Gastroesophageal sphincter (tissue), 4 donors: Measurements from ENCODE around the gene CAPN5. TPM values are rescaled to one million over a fixed set of nuclear protein-coding genes. Genes with fewer than 3 reads are reported as not detected.

Experiments used
- ATAC-seq: fragments of 150-250 bp; one replicate; pipeline ENCODE4 v1.9.1; 2016; ENCODE audit warnings: mild to moderate bottlenecking, moderate library complexity
- H3K27ac ChIP-seq, 4 donors: fragments of 200-600 bp; sonication (generic) in 3 of 4; 1 replicate in 3 of 4; 2 replicates in 1 of 4; pipeline ENCODE4 v1.5.1; 2016 to 2019
- H3K27me3 ChIP-seq: fragments of 200-600 bp; sonication (generic); one replicate; pipeline ENCODE4 v1.5.1; 2019
- H3K36me3 ChIP-seq, 2 donors: fragments of 200-600 bp; sonication (generic); one replicate each; pipeline ENCODE4 v1.5.1; 2019; ENCODE audit warnings: control low read depth in 1 of 2
- H3K4me1 ChIP-seq, 3 donors: fragments of 200-600 bp; sonication (generic); 1 replicate in 2 of 3; 2 replicates in 1 of 3; pipeline ENCODE4 v1.5.1; 2016 to 2019; ENCODE audit warnings: control low read depth in 2 of 3
- H3K4me3 ChIP-seq, 2 donors: fragments of 200-600 bp; sonication (generic); one replicate each; pipeline ENCODE4 v1.5.1; 2019; ENCODE audit warnings: mild to moderate bottlenecking in 1 of 2, moderate library complexity in 1 of 2
- H3K9me3 ChIP-seq, 3 donors: fragments of 200-600 bp; sonication (generic); one replicate each; pipeline ENCODE4 v1.5.1; 2017 to 2019; ENCODE audit warnings: control low read depth in 2 of 3
- CTCF ChIP-seq, 4 experiments: fragments of 200-600 bp in 2 of 4; fragments of 450-650 bp in 2 of 4; sonication (generic) in 1 of 4; IDR thresholded peaks; one replicate each; pipeline ENCODE4 v1.5.1; 2017 to 2019; ENCODE audit warnings: antibody characterized with exemption in 4 of 4, mild to moderate bottlenecking in 2 of 4, moderate library complexity in 2 of 4
- EP300 ChIP-seq: sonication (generic); formaldehyde crosslinking; IDR thresholded peaks from one replicate; pipeline ENCODE4 v1.6.1; 2017; ENCODE audit warnings: antibody characterized with exemption, mild to moderate bottlenecking
- POLR2A ChIP-seq, 2 donors: fragments of 450-650 bp; IDR thresholded peaks; one replicate each; pipeline ENCODE4 v1.6.1; 2017; ENCODE audit warnings: antibody characterized with exemption in 2 of 2, mild to moderate bottlenecking in 2 of 2, moderate library complexity in 1 of 2
- POLR2AphosphoS5 ChIP-seq: sonication (generic); formaldehyde crosslinking; IDR thresholded peaks from one replicate; pipeline ENCODE4 v1.6.1; 2017; ENCODE audit warnings: antibody characterized with exemption
- WGBS, 2 donors: methylation state at CpG; one replicate each; pipeline ENCODE4 v1.1.5; 2018; ENCODE audit warnings: low coverage in 1 of 2; 5-methylcytosine and 5-hydroxymethylcytosine counted together
- total RNA-seq, 4 donors: library from RNA; depleted of rRNA; stranded (reverse); fragments of >200 nt; gene quantifications; one replicate each; pipeline ENCODE4 v1.1.0, GENCODE V29; 2016

The CAPN5 gene
- total RNA-seq, 4 donors from 2014 or later: 4.1 to 9.4 (median 7.7) TPM

DNA sequence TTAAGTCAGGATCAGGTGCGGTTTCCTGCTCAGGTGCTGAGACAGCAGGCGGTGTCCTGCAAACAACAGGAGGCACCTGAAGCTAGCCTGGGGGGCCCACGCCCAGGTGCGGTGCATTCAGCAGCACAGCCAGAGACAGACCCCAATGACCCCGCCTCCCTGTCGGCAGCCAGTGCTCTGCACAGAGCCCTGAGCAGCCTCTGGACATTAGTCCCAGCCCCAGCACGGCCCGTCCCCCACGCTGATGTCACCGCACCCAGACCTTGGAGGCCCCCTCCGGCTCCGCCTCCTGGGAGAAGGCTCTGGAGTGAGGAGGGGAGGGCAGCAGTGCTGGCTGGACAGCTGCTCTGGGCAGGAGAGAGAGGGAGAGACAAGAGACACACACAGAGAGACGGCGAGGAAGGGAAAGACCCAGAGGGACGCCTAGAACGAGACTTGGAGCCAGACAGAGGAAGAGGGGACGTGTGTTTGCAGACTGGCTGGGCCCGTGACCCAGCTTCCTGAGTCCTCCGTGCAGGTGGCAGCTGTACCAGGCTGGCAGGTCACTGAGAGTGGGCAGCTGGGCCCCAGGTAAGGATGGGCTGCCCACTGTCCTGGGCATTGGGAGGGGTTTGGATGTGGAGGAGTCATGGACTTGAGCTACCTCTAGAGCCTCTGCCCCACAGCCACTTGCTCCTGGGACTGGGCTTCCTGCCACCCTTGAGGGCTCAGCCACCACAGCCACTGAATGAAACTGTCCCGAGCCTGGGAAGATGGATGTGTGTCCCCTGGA lies 61.3 kb downstream of the CAPN5 start, which contains the start of gene MYO7A:
Gene MYO7A (plus strand): TSS at position 327 of the 772 bp plus-strand sequence. CDS start 2,389 bp downstream, outside the sequence.
- Histone ChIP-seq H3K4me3 (peak within 1 kb of the TSS; percentile 9 to 51), H3K27me3 (peaks cover 14% of the 10 kb centered on the region), H3K27ac (peak within 1 kb of the TSS in 1 of 4 donors; percentile 2), H3K36me3 (peaks cover 0 to 9% of the 10 kb centered on the region in 2 donors), H3K9me3 (no peaks in the 10 kb centered on the region), H3K4me1 (peaks cover 0 to 46% (median 8%) of the 10 kb centered on the region in 3 donors)
- 21 to 38% methylated on average over 4 to 13 of the region's 20 CpGs for WGBS, 2 donors
- TF ChIP-seq POLR2AphosphoS5: no peak
- TF ChIP-seq CTCF (IDR thresholded peaks at IDR 0.05): no peak
- TF ChIP-seq POLR2A (IDR thresholded peaks at IDR 0.05): no peak
- TF ChIP-seq EP300: no peak
- ATAC-seq: no peak

GRCh38 chr11:77129069-77129841 lies 62.5 kb downstream of the CAPN5 start:
- peaks cover 0 to 46% (median 8%) of the 10 kb centered on the region in 3 donors for H3K4me1 ChIP-seq
- no peak for ATAC-seq
- TF ChIP-seq CTCF (IDR thresholded peaks at IDR 0.05) (no peak), POLR2AphosphoS5 (no peak), POLR2A (IDR thresholded peaks at IDR 0.05) (no peak), EP300 (no peak)
- H3K27ac ChIP-seq: no peak overlapping the region
- H3K27me3 ChIP-seq: peaks cover 14% of the 10 kb centered on the region
- no peak overlapping the region for H3K4me3 ChIP-seq
- H3K36me3 ChIP-seq: no peaks in the 10 kb centered on the region
- H3K9me3 ChIP-seq: no peaks in the 10 kb centered on the region
- WGBS, 2 donors: 93 to 100% methylated on average over 1 to 2 of the region's 11 CpGs

DNA sequence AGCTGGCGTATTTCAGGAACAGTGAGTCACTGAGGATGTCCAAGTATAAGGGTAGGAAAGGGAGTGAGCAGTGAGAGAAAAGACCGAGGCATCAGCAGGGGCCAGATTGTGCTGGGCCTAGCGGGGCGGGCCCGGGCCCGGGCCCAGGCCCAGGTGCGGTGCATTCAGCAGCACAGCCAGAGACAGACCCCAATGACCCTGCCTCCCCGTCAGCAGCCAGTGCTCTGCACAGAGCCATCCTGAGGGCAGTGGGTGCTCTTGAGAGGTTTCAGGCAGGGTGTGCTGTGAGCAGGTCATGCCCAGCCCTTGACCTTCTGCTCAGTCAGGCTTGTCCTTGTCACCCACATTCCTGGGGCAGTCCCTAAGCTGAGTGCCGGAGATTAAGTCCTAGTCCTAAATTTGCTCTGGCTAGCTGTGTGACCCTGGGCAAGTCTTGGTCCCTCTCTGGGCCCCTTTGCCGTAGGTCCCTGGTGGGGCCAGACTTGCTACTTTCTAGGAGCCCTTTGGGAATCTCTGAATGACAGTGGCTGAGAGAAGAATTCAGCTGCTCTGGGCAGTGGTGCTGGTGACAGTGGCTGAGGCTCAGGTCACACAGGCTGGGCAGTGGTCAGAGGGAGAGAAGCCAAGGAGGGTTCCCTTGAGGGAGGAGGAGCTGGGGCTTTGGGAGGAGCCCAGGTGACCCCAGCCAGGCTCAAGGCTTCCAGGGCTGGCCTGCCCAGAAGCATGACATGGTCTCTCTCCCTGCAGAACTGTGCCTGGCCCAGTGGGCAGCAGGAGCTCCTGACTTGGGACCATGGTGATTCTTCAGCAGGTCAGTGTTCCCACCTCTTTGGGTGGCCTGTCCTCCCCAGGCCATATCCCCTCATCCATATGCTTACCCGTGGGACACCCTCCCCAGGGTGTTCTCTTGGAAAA lies 63.3 kb downstream of the CAPN5 start:
- H3K27me3 ChIP-seq: peaks cover 14% of the 10 kb centered on the region
- 78 to 100% methylated on average over 2 to 4 of the region's 11 CpGs for WGBS, 2 donors

More for the DNA sequence above, 63.3 kb downstream of the CAPN5 start:
- Histone ChIP-seq H3K4me1 (peaks cover 0 to 46% (median 8%) of the 10 kb centered on the region in 3 donors), H3K36me3 (no peaks in the 10 kb centered on the region), H3K9me3 (no peaks in the 10 kb centered on the region), H3K27ac (no peak overlapping the region), H3K4me3 (no peak overlapping the region)
- no peak for TF ChIP-seq POLR2AphosphoS5
- no peak for TF ChIP-seq POLR2A (IDR thresholded peaks at IDR 0.05)
- no peak for TF ChIP-seq EP300
- no peak for TF ChIP-seq CTCF (IDR thresholded peaks at IDR 0.05)
- ATAC-seq: no peak
